H1 (cell line): Measurements from ENCODE around the gene TRAP1. TPM values are rescaled to one million over a fixed set of nuclear protein-coding genes. Genes with fewer than 3 reads are reported as not detected.

Experiments
- HDAC2 ChIP-seq, 2 experiments: fragments of 300-600 bp in 1 of 2; sonication (generic) in 1 of 2; IDR thresholded peaks; 2 replicates each; pipeline ENCODE4 v1.6.1; 2011 to 2012; ENCODE audit warnings: low read depth in 2 of 2, low read length in 2 of 2, mild to moderate bottlenecking in 2 of 2, moderate library complexity in 2 of 2, borderline replicate concordance in 1 of 2, inconsistent platforms in 1 of 2
- polyA plus RNA-seq, 7 experiments: library from polyadenylated mRNA; depleted of rRNA in 3 of 7; stranded (reverse) in 5 of 7; unstranded in 2 of 7; fragments of >200 nt in 5 of 7; fragments of 200-250 nt in 2 of 7; gene quantifications; 1 replicate in 5 of 7; 2 replicates in 1 of 7; 4 replicates in 1 of 7; pipeline versions ENCODE4 v1.2.1 to v1.2.3, GENCODE V29; 2011 to 2013; ENCODE audit warnings: missing spikeins in 2 of 7, mixed read lengths in 2 of 7
- total RNA-seq: library from RNA; stranded (reverse); fragmentation: NEBNext Ultra II Directional; extraction: Animal tissue kit (Norgen Biotek cat#: 25700); gene quantifications from 2 replicates; pipeline ENCODE4 v1.2.1, GENCODE V29; 2021
- TF ChIP-seq, protein P1 (sequence below): IDR thresholded peaks from 2 replicates; pipeline ENCODE4 v1.6.1; 2012; ENCODE audit warnings: low read length, inconsistent platforms

Gene TRAP1
- total and polyA plus RNA-seq, 2 of the 8 experiments (the other 6 are each of a cell fraction or from before 2014, with no cell fraction given): 215 to 283 TPM

DNA sequence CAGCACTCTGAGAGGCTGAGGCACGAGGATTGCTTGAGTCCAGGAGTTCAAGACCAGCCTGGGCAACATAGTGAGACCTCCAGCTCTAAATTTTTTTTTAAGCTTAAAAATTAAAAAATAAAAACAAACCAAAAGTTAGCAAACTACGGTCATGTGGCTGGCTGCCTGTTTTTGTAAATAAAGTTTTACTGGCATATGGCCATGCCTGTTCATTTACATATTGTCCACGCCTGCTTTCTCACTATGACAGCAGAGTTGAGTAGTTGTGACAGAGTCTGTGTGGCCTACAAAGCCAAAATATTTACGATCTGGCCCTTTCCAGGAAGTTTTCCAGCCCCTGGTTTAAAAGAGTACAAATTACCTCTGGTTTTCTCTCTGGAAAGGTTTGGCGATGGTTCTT, 109.3 kb downstream of the TRAP1 start (continued):
- no peak for TF ChIP-seq HDAC2 (IDR thresholded peaks at IDR 0.05; ENCODE audit: borderline replicate concordance in 1 of 2, low read depth in 2 of 2, low read length in 2 of 2)
- TF ChIP-seq, protein P1, sequence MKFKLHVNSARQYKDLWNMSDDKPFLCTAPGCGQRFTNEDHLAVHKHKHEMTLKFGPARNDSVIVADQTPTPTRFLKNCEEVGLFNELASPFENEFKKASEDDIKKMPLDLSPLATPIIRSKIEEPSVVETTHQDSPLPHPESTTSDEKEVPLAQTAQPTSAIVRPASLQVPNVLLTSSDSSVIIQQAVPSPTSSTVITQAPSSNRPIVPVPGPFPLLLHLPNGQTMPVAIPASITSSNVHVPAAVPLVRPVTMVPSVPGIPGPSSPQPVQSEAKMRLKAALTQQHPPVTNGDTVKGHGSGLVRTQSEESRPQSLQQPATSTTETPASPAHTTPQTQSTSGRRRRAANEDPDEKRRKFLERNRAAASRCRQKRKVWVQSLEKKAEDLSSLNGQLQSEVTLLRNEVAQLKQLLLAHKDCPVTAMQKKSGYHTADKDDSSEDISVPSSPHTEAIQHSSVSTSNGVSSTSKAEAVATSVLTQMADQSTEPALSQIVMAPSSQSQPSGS: no peak

Other genes starting within 250 kb of the TRAP1 start
- gene C16orf90, start 222.0 kb downstream of the TRAP1 start, total RNA-seq: not detected in 2 replicates
- not detected in 2 replicates for gene C16orf90, start 222.0 kb downstream of the TRAP1 start, polyA plus RNA-seq (2011; rRNA removed)
- gene CLUAP1, start 216.5 kb downstream of the TRAP1 start, total RNA-seq: 11.5 and 15.1 TPM in 2 replicates
- gene CLUAP1, start 216.5 kb downstream of the TRAP1 start, polyA plus RNA-seq (2011; rRNA removed): 4.0 and 4.8 TPM in 2 replicates
- 0.20 and 0.21 TPM in 2 replicates for gene NLRC3, start 140.1 kb downstream of the TRAP1 start, total RNA-seq
- 0.18 and 0.25 TPM in 2 replicates for gene NLRC3, start 140.1 kb downstream of the TRAP1 start, polyA plus RNA-seq (2011; rRNA removed)
- 10.9 and 11.4 TPM in 2 replicates for gene SLX4, start 105.9 kb downstream of the TRAP1 start, total RNA-seq
- gene SLX4, start 105.9 kb downstream of the TRAP1 start, polyA plus RNA-seq (2011; rRNA removed): 4.4 and 6.1 TPM in 2 replicates
- 11.5 and 12.3 TPM in 2 replicates for gene DNASE1, start 62.8 kb downstream of the TRAP1 start, total RNA-seq
- 16.7 and 27.7 TPM in 2 replicates for gene DNASE1, start 62.8 kb downstream of the TRAP1 start, polyA plus RNA-seq (2011; rRNA removed)
- 60.1 and 66.1 TPM in 2 replicates for gene CREBBP, start 163.2 kb upstream of the TRAP1 start, total RNA-seq
- gene CREBBP, start 163.2 kb upstream of the TRAP1 start, polyA plus RNA-seq (2011; rRNA removed): 10.0 and 15.9 TPM in 2 replicates